GM19467 (cell line): ENCODE results near the gene GINS2.
A peak's percentile ranks its signal among the peaks of the same experiment; 100 is the strongest.

ENCODE experiments used
- ATAC-seq: cut with Tn5 transposase; IDR thresholded peaks from one replicate; pipeline ENCODE4 v1.9.1; 2021; ENCODE audit warnings: mild to moderate bottlenecking, moderate library complexity; ENCODE audit not compliant: unreplicated experiment

Gene GINS2

GRCh38 chr16:85688586-85689284 lies at the start of gene GINS2:
GINS2 (minus strand) TSS chr16:85688954; CDS start chr16:85688898, 56 bp downstream.
- ATAC-seq = peak; percentile 93

- no peak for ATAC-seq
These were observed 48.2 kb upstream of the GINS2 start for GRCh38 chr16:85736921-85737320.

GRCh38 chr16:85735946-85736345 lies 47.2 kb upstream of the GINS2 start:
- no peak for ATAC-seq

- ATAC-seq = peak; percentile 80
These were observed 46.5 kb upstream of the GINS2 start for GRCh38 chr16:85735225-85735635.

- no peak for ATAC-seq
These were observed 45.7 kb upstream of the GINS2 start for GRCh38 chr16:85734311-85735017.

GRCh38 chr16:85733839-85734170 lies 45.1 kb upstream of the GINS2 start:
- ATAC-seq = no peak

- ATAC-seq = no peak
These were observed 44.5 kb upstream of the GINS2 start for GRCh38 chr16:85733155-85733838.

- ATAC-seq = no peak
These were observed 42.4 kb upstream of the GINS2 start for GRCh38 chr16:85731179-85731578.

GRCh38 chr16:85730186-85730465 lies 41.4 kb upstream of the GINS2 start:
- no peak for ATAC-seq

GRCh38 chr16:85729452-85730185 lies 40.9 kb upstream of the GINS2 start:
- ATAC-seq = no peak

GRCh38 chr16:85728879-85729278 lies 40.1 kb upstream of the GINS2 start:
- ATAC-seq = no peak

- no peak for ATAC-seq
These were observed 36.2 kb upstream of the GINS2 start for GRCh38 chr16:85724936-85725335.

GRCh38 chr16:85724126-85724879 lies 35.5 kb upstream of the GINS2 start:
- no peak for ATAC-seq

GRCh38 chr16:85722128-85722893 lies 33.6 kb upstream of the GINS2 start:
- ATAC-seq = no peak

GRCh38 chr16:85720302-85720637 lies 31.5 kb upstream of the GINS2 start:
- ATAC-seq = no peak

- ATAC-seq = no peak
These were observed 31.0 kb upstream of the GINS2 start for GRCh38 chr16:85719605-85720301.

- ATAC-seq = no peak
These were observed 29.9 kb upstream of the GINS2 start for GRCh38 chr16:85718682-85719081.

- no peak for ATAC-seq
These were observed 29.4 kb upstream of the GINS2 start for GRCh38 chr16:85718153-85718477.

- no peak for ATAC-seq
These were observed 28.8 kb upstream of the GINS2 start for GRCh38 chr16:85717393-85718152.
